Parathyroid adenoma (tissue), 2 donors: ENCODE results near the gene KRT27.

ENCODE experiments used
- H2AFZ ChIP-seq: fragments of 300-600 bp; sonication (generic); one replicate; pipeline ENCODE4 v1.7.0; 2017; ENCODE audit warnings: antibody characterized with exemption, mild to moderate bottlenecking
- H3K27ac ChIP-seq: fragments of 300-600 bp; sonication (generic); one replicate; pipeline ENCODE4 v1.7.0; 2017
- H3K27me3 ChIP-seq: fragments of 300-600 bp; sonication (generic); one replicate; pipeline ENCODE4 v1.7.0; 2017; ENCODE audit warnings: low read length; ENCODE audit not compliant: control insufficient read depth, insufficient read depth
- H3K36me3 ChIP-seq: fragments of 300-600 bp; sonication (generic); one replicate; pipeline ENCODE4 v1.7.0; 2017; ENCODE audit warnings: low read length; ENCODE audit not compliant: control insufficient read depth, insufficient read depth
- H3K4me1 ChIP-seq: fragments of 300-600 bp; sonication (generic); one replicate; pipeline ENCODE4 v1.7.0; 2017; ENCODE audit warnings: control low read depth
- H3K4me2 ChIP-seq: fragments of 300-600 bp; sonication (generic); one replicate; pipeline ENCODE4 v1.7.0; 2017; ENCODE audit warnings: low read length
- H3K4me3 ChIP-seq: fragments of 300-600 bp; sonication (generic); one replicate; pipeline ENCODE4 v1.7.0; 2017; ENCODE audit warnings: low read depth, low read length
- H3K79me2 ChIP-seq: fragments of 300-600 bp; sonication (generic); one replicate; pipeline ENCODE4 v1.7.0; 2017; ENCODE audit warnings: control low read depth
- H3K9ac ChIP-seq: fragments of 300-600 bp; sonication (generic); one replicate; pipeline ENCODE4 v1.7.0; 2017; ENCODE audit warnings: mild to moderate bottlenecking
- H3K9me3 ChIP-seq: fragments of 300-600 bp; sonication (generic); one replicate; pipeline ENCODE4 v1.7.0; 2017; ENCODE audit warnings: low read length; ENCODE audit not compliant: control insufficient read depth
- CTCF ChIP-seq: fragments of 300-600 bp; sonication (generic); IDR thresholded peaks from one replicate; pipeline ENCODE4 v1.7.0; 2017; ENCODE audit warnings: antibody characterized with exemption, mild to moderate bottlenecking
- donor health status: primary hyperparathyroidism.

KRT27 gene

DNA sequence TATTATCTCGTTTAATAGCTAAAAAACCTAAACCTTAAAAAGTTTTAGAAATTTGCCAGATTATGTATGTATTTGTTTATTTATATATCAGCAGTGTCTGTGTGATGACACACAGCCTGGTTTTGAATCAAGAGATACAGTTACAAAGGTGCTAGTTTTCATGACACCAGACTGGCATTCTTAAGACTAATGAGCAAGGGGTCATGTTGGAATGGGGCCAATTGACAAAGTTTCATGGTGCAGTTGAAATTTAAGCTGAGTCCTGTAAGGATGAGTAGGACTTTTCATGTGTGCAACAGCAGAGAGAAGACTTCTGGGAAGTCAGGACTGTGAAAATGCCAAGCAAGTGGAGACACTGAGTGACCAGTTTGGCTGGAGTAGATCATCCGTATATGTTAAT, 43.2 kb upstream of the KRT27 start:
- Histone ChIP-seq H3K9me3 (no peaks in the 10 kb centered on the region), H3K27ac (no peak overlapping the region), H3K27me3 (no peaks in the 10 kb centered on the region), H3K36me3 (no peaks in the 10 kb centered on the region), H3K9ac (no peak overlapping the region), H3K79me2 (peaks cover 3% of the 10 kb centered on the region), H3K4me2 (no peak overlapping the region), H3K4me3 (no peak overlapping the region), H2AFZ (no peak overlapping the region), H3K4me1 (peaks cover 3% of the 10 kb centered on the region)
- TF ChIP-seq CTCF = no peak

DNA sequence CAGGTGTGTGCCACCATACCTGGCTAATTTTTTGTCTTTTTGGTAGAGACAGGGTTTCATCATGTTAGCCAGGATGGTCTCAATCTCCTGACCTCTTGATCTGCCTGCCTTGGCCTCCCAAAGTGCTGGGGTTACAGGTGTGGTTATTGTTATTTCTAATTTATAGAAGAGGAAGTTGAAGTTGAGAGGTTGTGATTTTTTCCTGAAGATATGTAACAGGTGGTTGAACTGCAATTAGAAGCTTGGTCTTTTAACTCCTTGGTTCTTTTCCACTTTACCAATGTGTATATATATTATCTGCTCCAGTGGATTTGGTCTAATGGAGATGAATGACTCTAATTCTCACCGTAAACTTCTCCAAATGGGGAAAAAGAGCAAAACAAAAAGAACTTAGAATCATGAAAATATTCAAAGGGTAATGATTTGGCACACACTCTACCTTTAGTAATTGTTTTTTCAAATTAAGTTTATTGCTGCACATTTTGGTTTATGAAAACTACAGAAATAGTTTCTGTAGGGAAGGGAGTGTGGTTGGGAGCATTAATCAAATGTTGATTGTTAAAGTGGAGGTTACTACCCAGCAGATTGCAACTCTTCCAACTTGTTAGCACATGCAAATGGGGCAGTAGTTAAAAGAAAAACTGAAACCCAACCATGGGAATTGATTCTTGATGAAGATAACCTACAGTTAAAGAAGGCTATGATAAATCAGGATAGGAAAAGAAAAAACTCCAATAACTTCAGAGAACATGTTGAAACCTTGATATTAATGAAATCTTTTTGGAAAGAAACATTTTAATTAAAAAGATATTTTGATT, 41.9 kb upstream of the KRT27 start:
- no peaks in the 10 kb centered on the region for H3K9me3 ChIP-seq
- H3K4me3 ChIP-seq = no peak overlapping the region
- H3K4me1 ChIP-seq = peaks cover 8% of the 10 kb centered on the region
- H3K27me3 ChIP-seq = no peaks in the 10 kb centered on the region
- no peaks in the 10 kb centered on the region for H3K36me3 ChIP-seq
- no peak overlapping the region for H2AFZ ChIP-seq
- H3K27ac ChIP-seq = no peak overlapping the region
- no peak for TF ChIP-seq CTCF
- no peak overlapping the region for H3K4me2 ChIP-seq
- no peak overlapping the region for H3K9ac ChIP-seq
- H3K79me2 ChIP-seq = peaks cover 3% of the 10 kb centered on the region

DNA sequence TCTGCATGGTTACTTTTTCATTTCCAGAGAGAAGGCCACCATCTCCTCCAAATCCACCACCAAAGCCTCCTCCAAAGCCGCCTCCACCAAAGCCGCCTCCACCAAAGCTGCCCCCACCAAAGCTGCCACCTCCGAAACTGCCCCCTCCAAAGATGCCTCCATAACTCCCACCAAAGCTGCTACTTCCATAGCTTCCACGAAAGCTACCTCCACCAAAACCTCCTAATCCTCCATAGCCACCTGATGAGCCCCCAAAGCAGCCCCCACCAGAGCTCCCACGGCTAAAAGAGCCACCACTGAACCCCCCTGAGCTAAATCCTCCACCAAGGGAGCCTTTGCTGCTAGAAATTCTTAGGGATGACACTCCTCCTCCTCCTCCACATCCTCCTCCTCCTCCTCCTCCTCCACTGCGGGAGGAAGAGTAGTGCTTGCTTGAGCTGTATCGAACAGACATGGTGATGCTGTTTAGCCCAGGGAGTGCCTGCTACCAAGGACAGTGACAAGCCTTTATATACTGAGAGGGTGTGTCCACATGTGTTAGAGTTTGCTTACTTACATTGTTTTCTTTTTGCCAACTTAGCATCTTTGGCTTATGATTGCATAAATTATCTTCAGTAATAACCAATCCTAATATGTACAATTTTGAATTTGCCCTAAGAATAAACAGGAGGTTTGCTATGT, 39.9 kb upstream of the KRT27 start, which contains the start of gene KRT10:
KRT10 (minus strand) TSS at position 483 of the 681 bp plus-strand sequence; CDS start at position 454, 29 bp downstream.
- Histone ChIP-seq H3K27ac (no peak within 1 kb of the TSS), H3K9ac (no peak within 1 kb of the TSS), H3K27me3 (no peaks in the 10 kb centered on the region), H2AFZ (no peak within 1 kb of the TSS), H3K4me2 (no peak within 1 kb of the TSS), H3K4me1 (peaks cover 8% of the 10 kb centered on the region), H3K9me3 (no peaks in the 10 kb centered on the region), H3K36me3 (no peaks in the 10 kb centered on the region), H3K4me3 (no peak within 1 kb of the TSS), H3K79me2 (peaks cover 3% of the 10 kb centered on the region)
- TF ChIP-seq CTCF = no peak

DNA sequence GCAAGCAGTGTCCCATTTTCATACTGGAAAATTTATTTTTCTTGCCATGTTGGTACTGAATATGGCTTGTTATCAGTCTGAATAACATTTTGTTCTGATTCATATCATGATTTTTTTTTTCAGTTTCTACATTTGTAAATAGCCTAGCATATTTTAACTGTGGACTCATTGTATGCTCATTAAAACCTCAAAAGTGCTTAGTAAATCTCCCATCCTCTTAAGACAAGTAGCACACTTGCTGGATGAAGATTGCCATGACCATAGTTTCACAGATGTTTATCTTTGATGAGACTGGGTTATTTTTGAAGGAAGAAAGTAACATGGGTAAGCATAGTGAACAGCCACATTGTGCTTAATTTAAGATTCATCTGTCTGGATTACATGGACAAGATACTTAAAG, 39.2 kb upstream of the KRT27 start:
- no peaks in the 10 kb centered on the region for H3K9me3 ChIP-seq
- no peaks in the 10 kb centered on the region for H3K27me3 ChIP-seq
- H3K4me3 ChIP-seq = no peak overlapping the region
- peaks cover 3% of the 10 kb centered on the region for H3K79me2 ChIP-seq
- no peak overlapping the region for H3K4me2 ChIP-seq
- no peaks in the 10 kb centered on the region for H3K36me3 ChIP-seq
- TF ChIP-seq CTCF = no peak
- no peak overlapping the region for H3K27ac ChIP-seq
- H2AFZ ChIP-seq = no peak overlapping the region
- no peak overlapping the region for H3K9ac ChIP-seq
- peaks cover 8% of the 10 kb centered on the region for H3K4me1 ChIP-seq
